CD4-positive, alpha-beta T cell treated with Interleukin-12 subunit alpha and Interleukin-12 subunit beta, for 1 hour (primary cell): ENCODE measurements around the gene HECTD4.

ENCODE experiments used
- DNase-seq: peaks from one replicate; pipeline ENCODE4 v3.0.0-alpha.2; 2020

HECTD4 gene

GRCh38 chr12:112314981-112315380, 67.2 kb downstream of the HECTD4 start:
- no peak for DNase-seq

GRCh38 chr12:112309797-112310196, 72.4 kb downstream of the HECTD4 start:
- no peak for DNase-seq

DNA sequence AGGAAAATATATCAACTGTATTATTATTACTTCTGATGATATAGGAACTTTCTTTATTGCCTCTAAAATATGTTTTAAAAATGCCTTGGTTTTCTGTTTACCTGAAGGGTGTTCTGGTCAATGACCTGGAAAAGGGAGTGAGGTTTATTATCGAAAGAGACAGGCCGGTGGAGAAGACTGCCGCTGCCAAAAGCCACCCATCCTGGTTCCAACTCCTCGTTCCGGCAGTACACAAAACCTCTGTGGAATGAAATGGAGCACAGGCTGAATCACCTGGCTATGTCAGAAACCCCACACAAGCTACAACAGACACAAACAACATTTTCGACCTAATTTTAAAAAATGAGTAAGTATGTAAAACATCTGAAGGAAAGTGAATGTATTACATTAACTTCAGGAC, 73.6 kb downstream of the HECTD4 start:
- DNase-seq = no peak

GRCh38 chr12:112308161-112308560, 74.1 kb downstream of the HECTD4 start:
- DNase-seq = no peak

GRCh38 chr12:112307317-112308011, 74.8 kb downstream of the HECTD4 start:
- no peak for DNase-seq

DNA sequence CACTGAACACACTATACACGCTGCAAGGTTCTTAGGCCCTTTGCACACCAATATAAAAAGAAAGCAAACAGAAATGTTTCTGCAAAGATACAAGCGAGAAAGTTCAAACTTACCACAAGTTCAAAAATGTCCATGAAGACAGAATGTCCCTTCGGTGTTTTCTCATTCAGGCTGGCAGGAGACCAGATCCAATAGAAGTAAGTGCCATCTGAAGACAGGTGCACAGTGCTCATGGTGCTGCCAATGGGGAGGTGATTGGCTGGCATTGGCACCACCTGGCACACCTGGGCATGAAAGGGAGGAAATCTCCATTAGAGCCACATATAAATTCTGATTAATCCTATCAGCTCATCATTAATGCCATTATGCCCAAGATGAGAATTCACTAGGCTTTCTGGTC, 76.3 kb downstream of the HECTD4 start:
- DNase-seq = no peak

DNA sequence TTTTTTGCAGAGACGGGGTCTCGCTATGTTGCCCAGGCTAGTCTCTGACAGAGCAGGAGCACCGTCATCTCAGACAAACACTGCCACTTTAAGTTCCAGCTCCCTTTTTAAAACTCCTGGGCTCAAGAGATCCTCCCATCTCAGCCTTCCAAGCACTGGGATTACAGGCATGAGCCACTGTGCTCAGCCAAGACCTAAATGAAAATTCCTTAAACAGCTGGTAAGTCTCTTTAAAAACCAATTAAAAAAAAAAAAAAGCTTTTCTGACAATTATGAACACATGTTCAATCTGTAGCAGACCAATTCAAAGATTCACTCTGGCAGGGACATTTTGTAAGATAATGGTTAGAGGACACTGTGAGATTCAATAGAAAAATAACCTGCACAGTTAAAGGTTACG, 77.8 kb downstream of the HECTD4 start:
- DNase-seq = no peak

DNA sequence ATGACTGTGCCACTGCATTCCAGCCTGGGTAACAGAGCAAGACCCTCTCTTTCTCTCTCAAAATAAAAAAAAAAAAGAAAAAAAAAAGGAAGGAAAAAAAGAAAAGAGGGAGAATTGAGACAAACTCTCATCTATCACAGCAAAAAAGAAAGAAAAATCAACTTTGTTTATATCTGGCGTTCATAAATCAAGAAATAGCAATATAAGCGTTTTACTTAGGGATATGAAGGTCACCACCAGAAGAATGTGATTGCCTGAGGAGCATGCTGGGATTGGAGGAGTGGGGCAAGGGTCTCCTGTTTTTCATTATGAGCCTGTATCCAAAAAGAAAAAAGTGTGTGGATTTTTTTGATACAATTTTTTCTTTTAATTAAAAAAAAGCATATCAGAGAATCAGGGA, 78.4 kb downstream of the HECTD4 start:
- no peak for DNase-seq

DNA sequence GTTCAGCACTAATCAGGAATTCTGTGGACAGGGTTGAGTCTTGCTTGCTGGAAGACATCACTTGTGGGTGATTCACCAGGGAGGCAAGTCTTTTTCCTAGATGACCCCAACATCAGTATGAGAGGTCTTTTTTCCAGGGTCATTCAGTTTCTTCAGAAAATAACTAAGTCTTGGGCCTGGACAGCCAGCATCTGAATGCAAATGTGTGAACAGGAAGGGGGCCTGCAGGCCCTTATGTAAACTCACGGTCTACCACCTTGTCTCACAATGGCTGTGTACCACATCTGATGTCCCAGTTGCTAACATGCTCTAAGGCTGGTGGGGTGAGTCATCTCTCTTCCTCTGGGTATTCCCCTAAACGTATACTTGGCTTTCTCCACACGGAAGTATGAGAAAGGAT, 79.2 kb downstream of the HECTD4 start:
- DNase-seq = peak; percentile 58

DNA sequence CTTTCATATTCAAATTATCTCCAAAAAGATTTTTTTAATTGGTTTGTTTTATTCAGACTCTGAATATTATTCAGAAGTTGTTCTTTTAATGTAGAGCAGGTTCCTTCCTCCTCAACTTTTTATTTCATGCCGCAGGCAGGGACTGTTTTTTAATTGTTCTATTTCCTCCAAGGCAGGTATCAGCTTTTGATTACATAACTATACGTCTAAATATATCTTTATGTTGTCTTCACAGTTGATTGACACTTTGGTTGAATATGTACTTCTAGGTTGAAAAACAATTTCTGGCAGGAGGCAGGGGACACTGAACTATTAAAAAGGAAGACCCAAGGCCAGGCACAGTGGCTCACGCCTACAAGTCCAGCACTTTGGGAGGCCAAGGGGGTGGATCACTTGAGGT, 82.5 kb downstream of the HECTD4 start:
- DNase-seq = no peak

DNA sequence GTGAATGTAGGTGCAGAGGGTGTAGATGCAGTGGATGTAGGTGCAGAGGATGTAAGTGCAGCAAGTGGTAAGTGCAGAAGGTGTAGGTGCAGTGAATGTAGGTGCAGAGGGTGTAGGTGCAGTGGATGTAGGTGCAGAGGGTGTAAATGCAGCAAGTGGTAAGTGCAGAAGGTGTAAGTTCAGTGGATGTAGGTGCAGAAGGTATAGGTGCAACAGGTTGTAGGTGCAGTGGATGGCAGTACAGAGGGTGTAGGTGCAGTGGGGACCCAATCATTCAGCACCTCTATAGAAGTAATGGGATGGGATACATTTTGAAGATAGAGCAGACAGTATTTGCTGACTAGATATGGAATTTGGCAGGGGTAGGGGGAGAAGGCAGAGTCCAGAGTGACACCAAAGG, 85.0 kb downstream of the HECTD4 start:
- no peak for DNase-seq

DNA sequence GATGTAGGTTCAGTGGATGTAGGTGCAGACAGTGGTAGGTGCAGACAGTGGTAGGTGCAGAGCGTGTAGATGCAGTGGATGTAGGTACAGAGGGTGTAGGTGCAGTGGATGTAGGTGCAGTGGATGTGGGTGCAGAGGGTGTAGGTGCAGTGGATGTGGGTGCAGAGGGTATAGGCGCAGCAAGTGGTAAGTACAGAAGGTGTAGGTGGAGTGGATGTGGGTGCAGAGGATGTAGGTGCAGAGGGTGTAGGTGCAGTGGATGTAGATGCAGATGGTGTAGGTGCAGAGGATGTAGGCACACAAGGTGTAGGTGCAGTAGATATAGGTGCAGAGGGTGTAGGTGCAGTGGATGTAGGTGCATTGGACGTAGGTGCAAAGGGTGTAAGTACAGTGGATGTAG, 86.0 kb downstream of the HECTD4 start:
- no peak for DNase-seq

DNA sequence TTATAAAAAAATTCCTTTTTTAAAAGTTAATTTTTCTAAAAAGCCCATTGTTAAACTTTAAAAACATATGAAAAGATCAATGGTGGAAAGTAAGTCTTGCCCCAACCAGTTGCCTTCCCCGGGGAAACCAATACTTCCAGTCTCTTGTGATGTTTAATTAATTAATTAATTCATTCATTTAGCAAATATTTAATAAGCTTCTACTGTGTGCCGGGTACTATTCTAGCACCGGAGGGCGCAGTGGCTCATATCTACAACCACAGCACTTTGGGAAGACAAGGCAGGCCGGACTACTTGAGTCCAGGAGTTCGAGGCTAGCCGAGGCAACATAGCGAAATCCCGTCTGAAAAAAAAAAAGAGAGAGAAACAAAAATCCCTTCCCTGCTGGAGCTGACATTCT, 87.4 kb downstream of the HECTD4 start:
- DNase-seq = peak; percentile 7

DNA sequence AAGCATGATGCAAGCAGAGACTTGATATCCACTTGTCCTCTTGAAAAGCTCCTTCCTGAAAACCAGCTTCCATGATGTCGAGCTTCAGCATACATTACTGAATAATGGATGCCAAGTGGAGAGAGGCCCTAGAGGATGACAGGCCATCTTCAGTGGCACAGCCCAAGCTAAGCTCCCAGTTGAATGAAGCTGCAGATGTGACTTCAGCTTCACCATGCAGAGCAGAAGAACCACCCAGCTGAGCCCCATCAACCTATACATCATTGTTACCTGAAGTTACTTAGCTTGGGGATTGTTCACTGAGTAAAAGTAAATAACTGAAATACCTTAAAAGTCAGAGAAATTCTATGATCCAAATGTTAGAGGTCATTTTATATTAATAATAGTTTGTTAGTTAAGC, 93.6 kb downstream of the HECTD4 start:
- DNase-seq = no peak

- DNase-seq = no peak
Measured at GRCh38 chr12:112285600-112286401, 96.4 kb downstream of the HECTD4 start.

GRCh38 chr12:112283546-112283945, 98.7 kb downstream of the HECTD4 start:
- no peak for DNase-seq

- DNase-seq = no peak
Measured at GRCh38 chr12:112282920-112283319, 99.3 kb downstream of the HECTD4 start.

DNA sequence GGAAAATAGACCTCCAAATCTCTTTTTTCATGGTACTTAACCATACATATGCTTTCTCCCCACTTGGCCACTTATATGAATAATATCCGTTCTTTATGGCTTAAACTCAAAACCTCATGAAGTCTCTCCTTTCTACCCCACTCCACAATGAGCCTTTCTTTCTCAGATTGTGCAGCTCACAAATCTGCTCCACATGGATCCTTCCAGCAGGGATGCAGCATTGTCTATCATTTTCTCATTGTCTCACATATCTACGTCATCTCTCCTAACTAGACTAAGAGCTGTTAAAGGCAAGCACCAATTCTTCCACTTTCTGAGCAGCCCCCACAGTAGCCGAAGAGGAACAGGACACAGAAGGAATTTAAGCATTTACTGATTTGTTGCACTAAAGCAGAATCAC, 106.4 kb downstream of the HECTD4 start:
- DNase-seq = no peak

GRCh38 chr12:112275207-112275606, 107.0 kb downstream of the HECTD4 start:
- no peak for DNase-seq

- no peak for DNase-seq
Measured at GRCh38 chr12:112270673-112271072, 111.6 kb downstream of the HECTD4 start.

DNA sequence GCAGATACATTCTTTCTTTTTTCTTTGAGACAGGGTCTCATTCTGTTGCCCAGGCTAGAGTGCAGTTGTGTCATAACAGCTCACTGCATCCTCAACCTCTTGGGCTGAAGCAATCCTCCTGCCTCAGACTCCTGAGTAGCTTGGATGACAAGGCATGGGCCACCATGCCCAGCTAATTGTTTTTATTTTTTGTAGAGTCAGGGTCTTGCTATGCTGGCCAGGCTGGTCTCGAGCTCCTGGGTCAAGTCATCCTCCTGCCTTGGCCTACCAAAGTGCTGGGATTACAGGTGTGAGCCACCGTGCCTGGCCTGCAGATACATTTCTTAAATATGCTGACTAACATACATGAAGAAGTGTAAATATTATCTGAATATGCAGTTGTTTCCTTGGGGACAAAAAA, 115.8 kb downstream of the HECTD4 start:
- DNase-seq = no peak

DNA sequence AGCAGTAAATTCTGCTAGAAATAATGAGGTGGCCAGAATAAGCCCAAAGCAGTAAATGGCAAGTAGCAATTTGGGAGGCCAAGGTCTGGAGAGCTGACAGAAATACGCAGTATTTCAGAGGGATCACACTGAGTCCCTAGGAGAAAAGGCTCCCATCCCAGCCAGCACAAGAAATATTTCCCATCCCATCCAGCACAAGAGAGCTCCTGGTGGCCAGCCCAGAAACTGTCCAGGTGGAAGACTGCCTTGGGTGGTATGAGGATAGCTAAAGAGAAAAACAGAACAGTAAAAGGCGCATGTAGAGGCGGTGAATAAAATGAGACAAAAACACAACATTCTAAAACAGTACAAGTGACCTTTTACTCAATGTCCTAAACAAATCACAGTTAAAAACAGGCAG, 120.7 kb downstream of the HECTD4 start:
- DNase-seq = no peak

GRCh38 chr12:112258926-112259325, 123.3 kb downstream of the HECTD4 start:
- DNase-seq = no peak

DNA sequence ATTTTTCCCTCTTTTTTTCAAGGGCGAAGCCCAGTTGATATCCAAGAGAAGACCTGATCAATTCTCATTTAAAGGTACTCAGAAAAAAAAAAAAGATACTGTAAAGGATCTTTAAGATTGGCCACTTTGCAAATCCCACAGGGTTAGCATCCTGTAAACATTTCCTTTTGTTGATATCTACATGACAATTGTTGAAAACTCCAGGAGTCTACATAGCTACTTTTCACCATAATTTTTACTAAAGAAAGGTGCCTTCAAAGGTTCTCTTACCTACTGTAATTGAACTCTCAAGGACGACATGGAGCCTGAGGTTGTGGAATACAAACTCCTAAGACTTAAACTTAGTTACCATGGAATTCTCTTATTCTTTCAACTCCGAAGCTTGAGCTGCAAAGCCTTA, 125.5 kb downstream of the HECTD4 start:
- no peak for DNase-seq

GRCh38 chr12:112252184-112252583, 130.0 kb downstream of the HECTD4 start:
- no peak for DNase-seq
